PC-9 (cell line): ENCODE measurements around the gene METTL2B. TPM values are rescaled to one million over a fixed set of nuclear protein-coding genes. Genes with fewer than 3 reads are reported as not detected.
"Not testable (repeated sequence)": the region's sequence is repeated elsewhere in the genome, so short reads cannot be mapped to it uniquely, and the experiment has no call there.

ENCODE experiments used
- BruUV-seq: library from RNA; stranded (reverse); fragments of 400-500 nt; replicated peaks from 2 replicates; lab custom pipeline; 2021; lab: Mats Ljungman, UMichigan
- CTCF ChIA-PET: fragments of 300-600 bp; sonication (Branson Sonifier 250); formaldehyde crosslinking; loops from one replicate; lab custom pipeline; 2022; ENCODE audit warnings: antibody characterized with exemption; lab: Charles Lee
- POLR2A ChIA-PET: fragments of 300-600 bp; sonication (Branson Sonifier 250); formaldehyde crosslinking; loops from one replicate; lab custom pipeline; 2022; ENCODE audit warnings: antibody characterized with exemption; ENCODE audit not compliant: unreplicated experiment; lab: Charles Lee
- DNase-seq, 2 experiments: peaks; one replicate each; pipeline versions ENCODE4 v3.0.0 to v3.0.0-alpha.2; 2015 to 2022; ENCODE audit warnings: mixed read lengths in 1 of 2
- H2AFZ ChIP-seq: fragments of 200-600 bp; sonication (generic); 2 replicates; pipeline ENCODE4 v1.8.1; 2017; ENCODE audit warnings: antibody characterized with exemption
- H3F3A ChIP-seq: fragments of 200-600 bp; sonication (generic); 2 replicates; pipeline ENCODE4 v1.8.1; 2017; ENCODE audit warnings: antibody characterized with exemption, mild to moderate bottlenecking, low read depth; ENCODE audit not compliant: insufficient read depth
- H3K27ac ChIP-seq: fragments of 200-600 bp; sonication (generic); 2 replicates; pipeline ENCODE4 v1.6.1; 2016; ENCODE audit warnings: mixed run types
- H3K27me3 ChIP-seq: fragments of 200-600 bp; sonication (generic); 2 replicates; pipeline ENCODE4 v1.6.1; 2016; ENCODE audit warnings: low read depth, mixed run types; ENCODE audit not compliant: insufficient read depth
- H3K36me3 ChIP-seq: fragments of 200-600 bp; sonication (generic); 2 replicates; pipeline ENCODE4 v1.6.1; 2016; ENCODE audit warnings: low read depth, mixed run types
- H3K4me1 ChIP-seq: fragments of 200-600 bp; sonication (generic); replicated peaks from 2 replicates; pipeline ENCODE4 v1.6.1; 2016; ENCODE audit warnings: mixed run types; ENCODE audit not compliant: insufficient read depth
- H3K4me2 ChIP-seq: fragments of 200-600 bp; sonication (generic); 2 replicates; pipeline ENCODE4 v1.6.1; 2017; ENCODE audit warnings: mixed run types
- H3K4me3 ChIP-seq: fragments of 200-600 bp; sonication (generic); 2 replicates; pipeline ENCODE4 v1.6.1; 2016; ENCODE audit warnings: mixed run types
- H3K79me2 ChIP-seq: fragments of 200-600 bp; sonication (generic); 2 replicates; pipeline ENCODE4 v1.6.1; 2017; ENCODE audit warnings: low read depth, mixed run types
- H3K9me2 ChIP-seq: fragments of 200-600 bp; sonication (generic); 2 replicates; pipeline ENCODE4 v1.8.1; 2017; ENCODE audit warnings: mild to moderate bottlenecking; ENCODE audit not compliant: insufficient read depth
- H3K9me3 ChIP-seq: fragments of 200-600 bp; sonication (generic); 2 replicates; pipeline ENCODE4 v1.8.1; 2016; ENCODE audit warnings: low read depth; ENCODE audit not compliant: insufficient read depth
- H4K20me1 ChIP-seq: fragments of 200-600 bp; sonication (generic); 2 replicates; pipeline ENCODE4 v1.8.1; 2017; ENCODE audit not compliant: insufficient read depth
- EZH2 ChIP-seq: fragments of 200-600 bp; sonication (generic); IDR thresholded peaks from 2 replicates; pipeline ENCODE4 v1.8.0; 2017; ENCODE audit warnings: antibody characterized with exemption, low read depth
- intact Hi-C: fragments of 100-400 bp; cut with micrococcal nuclease; formaldehyde crosslinking; loops from one replicate; pipeline ENCODE4 v1.10.0; 2022; ENCODE audit not compliant: unreplicated experiment
- total RNA-seq: library from RNA; stranded (reverse); gene quantifications from 2 replicates; pipeline ENCODE4 v1.2.3, GENCODE V29; 2021
- TF ChIP-seq, protein P1 (sequence below): fragments of 200-600 bp; sonication (generic); conservative IDR thresholded peaks from 2 replicates; pipeline ENCODE4 v1.6.1; 2017; ENCODE audit warnings: mixed run types, antibody characterized with exemption, mild to moderate bottlenecking, moderate library complexity

METTL2B gene
- total RNA-seq, 1 experiment from 2014 or later = 41.9 TPM

DNA sequence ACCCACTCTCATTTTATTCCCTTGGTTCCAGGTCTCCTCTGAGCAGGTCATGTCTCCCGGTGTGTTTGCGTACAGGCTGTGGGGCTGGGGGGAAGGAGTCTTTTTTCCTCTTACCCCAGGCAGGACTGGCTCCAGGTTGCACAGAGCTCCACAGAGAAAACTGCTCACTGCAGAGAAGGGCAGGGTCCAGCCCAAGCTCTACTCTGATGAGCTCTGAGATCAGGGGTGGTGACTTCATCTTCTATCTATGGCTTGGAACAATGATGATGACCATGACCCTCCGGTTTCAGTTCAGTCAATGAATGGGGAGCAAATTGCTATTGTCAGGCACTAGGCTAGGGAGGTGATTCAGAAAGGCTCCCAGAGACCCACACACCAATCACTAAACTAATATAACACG lies 49.0 kb downstream of the METTL2B start:
- BruUV-seq, H3F3A ChIP-seq, H3K4me2 ChIP-seq, POLR2A ChIA-PET, H4K20me1 ChIP-seq, H3K27me3 ChIP-seq, H3K9me2 ChIP-seq, CTCF ChIA-PET, H3K9me3 ChIP-seq, intact Hi-C loops, DNase-seq, H3K79me2 ChIP-seq, H3K4me3 ChIP-seq, H3K27ac ChIP-seq, H3K36me3 ChIP-seq, H2AFZ ChIP-seq: not testable (repeated sequence)
- 0 out of 2 replicates have a peak, but pooled peaks cover 11% of the 10 kb centered on the region for H3K4me1 ChIP-seq

DNA sequence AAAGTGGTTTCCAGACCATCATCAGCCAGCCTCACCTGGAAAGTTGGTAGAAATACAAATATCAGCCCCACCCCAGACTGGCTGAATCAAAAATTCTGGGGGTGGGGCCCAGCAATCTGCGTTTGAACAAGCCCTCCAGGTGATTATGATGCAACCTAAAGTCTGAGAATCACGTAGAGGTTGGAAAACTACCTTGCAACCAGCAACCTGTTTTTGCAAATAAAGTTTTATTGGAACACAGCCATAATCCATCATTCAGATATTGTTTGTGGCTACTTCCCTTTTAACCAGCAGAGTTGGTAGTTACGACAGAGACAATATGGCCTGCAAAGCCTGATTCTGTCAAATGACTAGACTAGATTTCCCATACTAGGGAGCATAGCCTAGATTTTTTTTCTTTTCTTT lies 49.5 kb downstream of the METTL2B start:
- BruUV-seq, H3K27ac ChIP-seq, CTCF ChIA-PET: not testable (repeated sequence)

DNA sequence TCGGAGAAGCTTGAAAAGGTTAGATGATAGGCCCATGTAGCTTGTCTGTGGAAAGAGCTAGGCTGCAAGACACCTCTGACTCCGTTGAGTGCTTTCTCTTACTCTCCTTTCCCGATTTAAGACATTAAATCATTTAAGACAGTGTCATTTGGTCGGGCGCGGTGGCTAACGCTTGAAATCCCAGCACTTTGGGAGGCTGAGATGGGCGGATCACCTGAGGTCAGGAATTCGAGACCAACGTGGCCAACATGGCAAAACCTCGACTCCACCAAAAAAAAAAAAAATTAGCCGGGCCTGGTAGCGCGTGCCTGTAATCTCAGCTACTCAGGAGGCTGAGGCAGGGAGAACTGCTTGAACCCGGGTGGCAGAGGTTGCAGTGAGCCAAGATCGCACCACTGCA lies 52.6 kb downstream of the METTL2B start:
- POLR2A ChIA-PET, H3K9me3 ChIP-seq, H4K20me1 ChIP-seq, BruUV-seq, H3K4me2 ChIP-seq, H3K36me3 ChIP-seq, H3F3A ChIP-seq, DNase-seq, H3K27me3 ChIP-seq, H3K4me3 ChIP-seq, CTCF ChIA-PET, H3K27ac ChIP-seq, H2AFZ ChIP-seq, H3K9me2 ChIP-seq, intact Hi-C loops: not testable (repeated sequence)
- Histone ChIP-seq H3K79me2 (peaks cover 23% of the 10 kb centered on the region), H3K4me1 (peaks cover 11% of the 10 kb centered on the region)

More for the DNA sequence above, 49.5 kb downstream of the METTL2B start:
- H3K36me3 ChIP-seq, H3F3A ChIP-seq, intact Hi-C loops, H3K9me3 ChIP-seq, H3K4me3 ChIP-seq, H3K9me2 ChIP-seq, DNase-seq, H3K27me3 ChIP-seq, H3K4me2 ChIP-seq, H4K20me1 ChIP-seq, H3K79me2 ChIP-seq, H2AFZ ChIP-seq: not testable (repeated sequence)
- POLR2A ChIA-PET = interaction anchor here (0.7 kb wide), 1 partner anchor 212 kb away, joined by 9 read pairs; no protein-coding TSS in a partner anchor
- 0 out of 2 replicates have a peak, but pooled peaks cover 11% of the 10 kb centered on the region for H3K4me1 ChIP-seq

DNA sequence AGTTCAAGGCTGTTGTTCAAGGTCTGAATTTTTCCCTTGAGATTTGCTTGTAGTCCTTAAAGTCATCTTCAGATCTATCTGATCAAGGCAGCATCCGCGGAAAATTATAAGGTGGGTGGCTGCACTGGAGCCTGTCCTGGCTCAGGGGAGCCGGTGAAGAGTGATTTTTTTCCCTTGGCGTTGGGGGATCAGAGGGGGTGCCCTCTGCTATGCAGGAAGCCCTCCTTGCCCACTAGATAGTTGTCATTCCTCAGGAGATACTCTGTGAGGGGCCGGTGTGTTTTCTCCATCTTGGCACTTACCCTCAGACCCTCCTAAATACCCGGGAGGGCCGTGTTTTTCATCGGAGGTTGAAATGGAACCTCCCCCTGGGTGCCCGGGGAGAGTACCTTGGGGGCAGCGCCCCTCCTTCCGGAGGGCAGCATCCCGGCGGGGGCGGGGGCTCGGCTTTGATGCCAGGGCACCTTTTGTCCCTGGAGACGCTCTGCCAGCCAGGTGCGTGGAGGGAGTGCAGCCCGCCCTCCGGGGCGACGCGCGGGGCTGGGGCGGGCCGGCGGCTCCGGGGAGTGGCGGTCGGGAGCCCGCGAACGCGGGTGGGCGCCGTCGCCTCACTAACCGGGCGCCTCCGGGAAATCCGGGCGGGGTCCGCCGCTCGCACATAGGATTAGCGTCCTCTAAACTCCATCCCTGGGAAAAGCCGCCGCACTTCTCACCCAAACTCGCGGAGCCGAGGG lies 53.7 kb downstream of the METTL2B start:
- POLR2A ChIA-PET, CTCF ChIA-PET: not testable (repeated sequence)

DNA sequence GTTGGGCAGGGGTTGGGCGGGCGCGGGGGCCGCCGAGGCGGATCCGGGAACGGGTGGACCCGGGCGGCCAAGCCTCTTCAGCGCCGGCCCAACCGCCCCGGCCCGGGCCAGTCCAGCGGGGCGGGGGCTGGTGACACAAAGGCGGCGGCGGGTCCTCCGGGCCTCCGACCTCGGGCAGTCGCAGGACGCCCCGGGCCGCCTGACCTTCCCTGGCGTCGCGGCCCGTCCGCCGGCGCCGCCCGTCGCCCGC lies 54.2 kb downstream of the METTL2B start:
- CTCF ChIA-PET = no interaction called here
- Histone ChIP-seq H3K79me2 (peaks cover 38% of the 10 kb centered on the region), H3K27ac (no peak overlapping the region), H4K20me1 (peaks cover 6% of the 10 kb centered on the region; the same call in 1 of the 2 replicates), H3K4me2 (peak overlapping the region; percentile 75; the same call in 1 of the 2 replicates), H3K9me2 (no peaks in the 10 kb centered on the region), H3F3A (no peaks in the 10 kb centered on the region), H3K27me3 (no peaks in the 10 kb centered on the region), H2AFZ (no peak overlapping the region), H3K4me1 (peaks cover 11% of the 10 kb centered on the region), H3K36me3 (0 out of 2 replicates have a peak, but pooled peaks cover 5% of the 10 kb centered on the region), H3K4me3 (peak overlapping the region; percentile 64; the same call in 1 of the 2 replicates), H3K9me3 (no peaks in the 10 kb centered on the region)
- no TSS peak for BruUV-seq
- no peak for DNase-seq
- intact Hi-C loops = no loop called here
- no peak for TF ChIP-seq EZH2
- TF ChIP-seq, protein P1, sequence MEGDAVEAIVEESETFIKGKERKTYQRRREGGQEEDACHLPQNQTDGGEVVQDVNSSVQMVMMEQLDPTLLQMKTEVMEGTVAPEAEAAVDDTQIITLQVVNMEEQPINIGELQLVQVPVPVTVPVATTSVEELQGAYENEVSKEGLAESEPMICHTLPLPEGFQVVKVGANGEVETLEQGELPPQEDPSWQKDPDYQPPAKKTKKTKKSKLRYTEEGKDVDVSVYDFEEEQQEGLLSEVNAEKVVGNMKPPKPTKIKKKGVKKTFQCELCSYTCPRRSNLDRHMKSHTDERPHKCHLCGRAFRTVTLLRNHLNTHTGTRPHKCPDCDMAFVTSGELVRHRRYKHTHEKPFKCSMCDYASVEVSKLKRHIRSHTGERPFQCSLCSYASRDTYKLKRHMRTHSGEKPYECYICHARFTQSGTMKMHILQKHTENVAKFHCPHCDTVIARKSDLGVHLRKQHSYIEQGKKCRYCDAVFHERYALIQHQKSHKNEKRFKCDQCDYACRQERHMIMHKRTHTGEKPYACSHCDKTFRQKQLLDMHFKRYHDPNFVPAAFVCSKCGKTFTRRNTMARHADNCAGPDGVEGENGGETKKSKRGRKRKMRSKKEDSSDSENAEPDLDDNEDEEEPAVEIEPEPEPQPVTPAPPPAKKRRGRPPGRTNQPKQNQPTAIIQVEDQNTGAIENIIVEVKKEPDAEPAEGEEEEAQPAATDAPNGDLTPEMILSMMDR = no peak
- POLR2A ChIA-PET = no interaction called here

More for the DNA sequence above, 53.7 kb downstream of the METTL2B start:
- H3K27me3 ChIP-seq, intact Hi-C loops, H2AFZ ChIP-seq, BruUV-seq, H4K20me1 ChIP-seq, H3K27ac ChIP-seq, H3K36me3 ChIP-seq, H3F3A ChIP-seq, H3K9me2 ChIP-seq, H3K9me3 ChIP-seq: not testable (repeated sequence)
- DNase-seq = peak in 1 of 2 experiments; percentile 42
- peaks cover 34% of the 10 kb centered on the region for H3K79me2 ChIP-seq
- H3K4me1 ChIP-seq = peaks cover 11% of the 10 kb centered on the region
- peak overlapping the region; percentile 64; the same call in 1 of the 2 replicates for H3K4me3 ChIP-seq
- H3K4me2 ChIP-seq = peak overlapping the region; percentile 75

DNA sequence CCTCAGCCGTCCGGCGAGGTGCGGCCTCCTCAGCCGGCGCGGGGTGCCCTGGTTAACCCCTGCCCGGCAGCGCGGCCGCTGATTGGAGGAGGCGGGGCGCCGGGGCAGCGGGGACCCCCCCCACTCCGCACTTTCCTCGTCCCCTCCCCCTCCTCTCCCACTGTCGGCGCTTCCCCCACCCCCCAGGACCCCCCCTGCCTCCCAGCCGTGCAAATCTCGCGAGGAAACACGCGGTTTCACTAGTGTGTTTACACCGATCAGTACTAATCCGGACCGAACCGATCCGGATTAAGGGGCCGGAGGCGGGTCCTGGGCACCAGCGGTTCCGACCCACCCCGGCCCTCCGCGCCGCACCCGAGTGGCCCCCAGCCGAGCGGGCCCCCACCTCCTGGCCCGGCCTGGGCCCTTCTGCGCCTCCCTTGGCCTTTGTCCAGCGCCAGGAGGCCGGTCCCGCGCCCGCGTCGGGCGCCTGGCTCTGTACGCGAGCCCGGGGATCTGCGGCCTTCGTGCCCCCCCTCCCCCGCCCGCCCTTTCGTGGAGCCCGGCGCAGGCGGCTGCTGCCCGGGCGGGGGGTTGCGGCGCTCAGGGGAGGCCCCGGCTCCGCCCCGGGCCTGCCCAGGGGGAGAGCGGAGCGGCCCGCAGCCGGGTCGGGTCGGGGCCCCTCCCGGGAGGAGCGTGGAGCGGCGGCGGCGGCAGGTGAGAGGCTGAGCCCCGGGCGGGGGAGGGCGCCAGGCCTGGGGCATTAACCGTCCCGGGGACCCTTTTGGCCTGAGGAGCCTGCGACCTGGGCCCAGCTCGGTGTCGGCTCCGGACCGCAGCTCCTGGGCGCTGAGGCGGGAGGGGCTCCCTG lies 54.8 kb downstream of the METTL2B start:
- H3K79me2 ChIP-seq = peaks cover 43% of the 10 kb centered on the region
- H3K36me3 ChIP-seq, H3K27me3 ChIP-seq, POLR2A ChIA-PET, H3K9me3 ChIP-seq, H4K20me1 ChIP-seq, H2AFZ ChIP-seq, intact Hi-C loops, H3F3A ChIP-seq, CTCF ChIA-PET, H3K9me2 ChIP-seq, BruUV-seq: not testable (repeated sequence)
- H3K4me2 ChIP-seq = peak overlapping the region; percentile 79
- peak overlapping the region; percentile 65 for H3K27ac ChIP-seq
- H3K4me1 ChIP-seq = peaks cover 11% of the 10 kb centered on the region
- H3K4me3 ChIP-seq = peak overlapping the region; percentile 64
- DNase-seq = peak; percentile 46 to 80
